WTC11 (cell line): ENCODE data around the gene FER.

Experiments used
- ATF2 ChIP-seq: sonication (generic); formaldehyde crosslinking; IDR thresholded peaks from 2 replicates; pipeline ENCODE4 v1.8.1; 2022; ENCODE audit warnings: low read depth, missing genetic modification reagents, borderline replicate concordance
- CREB1 ChIP-seq: sonication (generic); formaldehyde crosslinking; IDR thresholded peaks from 2 replicates; pipeline ENCODE4 v1.8.0; 2023; ENCODE audit warnings: mild to moderate bottlenecking, missing genetic modification reagents
- FOXJ3 ChIP-seq: sonication (generic); formaldehyde crosslinking; IDR thresholded peaks from 2 replicates; pipeline ENCODE4 v1.9.0; 2021; ENCODE audit warnings: missing genetic modification reagents, mild to moderate bottlenecking, borderline replicate concordance
- ZNF232 ChIP-seq: sonication (generic); formaldehyde crosslinking; IDR thresholded peaks from 2 replicates; pipeline ENCODE4 v1.8.0; 2022; ENCODE audit warnings: mild to moderate bottlenecking, missing genetic modification reagents
- TF ChIP-seq, protein P1 (sequence below): sonication (generic); formaldehyde crosslinking; IDR thresholded peaks from 2 replicates; pipeline ENCODE4 v1.8.1; 2022; ENCODE audit warnings: mild to moderate bottlenecking, moderate library complexity, missing genetic modification reagents
- TF ChIP-seq, protein P2 (sequence below): fragments of 200-600 bp; IDR thresholded peaks from 2 replicates; pipeline ENCODE4 v1.8.0; 2022; ENCODE audit warnings: antibody characterized with exemption
- TF ChIP-seq, protein P3 (sequence below): sonication (generic); formaldehyde crosslinking; conservative IDR thresholded peaks from 2 replicates; pipeline ENCODE4 v1.8.1; 2022; ENCODE audit warnings: mild to moderate bottlenecking, missing genetic modification reagents

DNA sequence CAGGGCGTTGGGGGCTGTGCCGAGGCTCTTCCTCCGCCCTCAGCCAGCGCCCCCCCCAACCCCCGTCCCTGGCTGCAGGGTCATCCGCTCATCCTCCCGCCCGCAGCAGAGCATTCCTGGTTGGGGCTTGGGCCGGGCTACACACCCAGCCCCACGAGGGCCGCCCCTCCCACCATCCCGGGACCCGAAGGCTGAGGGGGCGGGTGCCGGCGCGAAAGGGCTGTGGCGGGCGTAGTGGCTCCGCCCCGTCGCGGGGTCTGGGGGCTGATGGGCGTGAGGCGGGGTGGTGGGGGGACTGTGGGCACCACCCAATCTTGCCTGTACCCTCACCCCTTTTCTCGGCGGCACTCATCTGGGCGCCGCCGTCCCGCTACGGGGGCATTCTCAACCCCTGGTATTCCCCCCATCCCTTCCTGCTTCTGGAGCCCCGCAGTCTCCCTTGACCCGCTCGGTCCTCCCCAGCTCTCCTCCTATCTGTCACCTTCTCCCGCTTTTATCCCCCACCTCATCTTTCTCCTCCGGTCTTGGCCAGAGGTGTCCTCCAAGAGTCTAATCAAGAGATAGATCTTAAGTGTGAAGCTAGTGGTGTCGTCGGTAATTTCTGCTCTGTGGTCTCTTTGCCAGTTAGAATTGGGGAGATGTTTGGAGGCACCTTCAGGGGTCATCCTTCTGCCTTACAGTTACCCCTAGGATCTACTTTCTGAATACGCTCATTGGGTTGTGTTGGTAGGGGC is 1.6 kb downstream of the FER start:
- TF ChIP-seq, protein P1, sequence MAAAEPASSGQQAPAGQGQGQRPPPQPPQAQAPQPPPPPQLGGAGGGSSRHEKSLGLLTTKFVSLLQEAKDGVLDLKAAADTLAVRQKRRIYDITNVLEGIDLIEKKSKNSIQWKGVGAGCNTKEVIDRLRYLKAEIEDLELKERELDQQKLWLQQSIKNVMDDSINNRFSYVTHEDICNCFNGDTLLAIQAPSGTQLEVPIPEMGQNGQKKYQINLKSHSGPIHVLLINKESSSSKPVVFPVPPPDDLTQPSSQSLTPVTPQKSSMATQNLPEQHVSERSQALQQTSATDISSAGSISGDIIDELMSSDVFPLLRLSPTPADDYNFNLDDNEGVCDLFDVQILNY = peak; percentile 55; the same call in 1 of the 2 replicates
- TF ChIP-seq ZNF232 (CRISPR knock-in tag) (no peak), CREB1 (CRISPR knock-in tag) (no peak), FOXJ3 (no peak), ATF2 (CRISPR knock-in tag) (no peak)
- TF ChIP-seq, protein P2, sequence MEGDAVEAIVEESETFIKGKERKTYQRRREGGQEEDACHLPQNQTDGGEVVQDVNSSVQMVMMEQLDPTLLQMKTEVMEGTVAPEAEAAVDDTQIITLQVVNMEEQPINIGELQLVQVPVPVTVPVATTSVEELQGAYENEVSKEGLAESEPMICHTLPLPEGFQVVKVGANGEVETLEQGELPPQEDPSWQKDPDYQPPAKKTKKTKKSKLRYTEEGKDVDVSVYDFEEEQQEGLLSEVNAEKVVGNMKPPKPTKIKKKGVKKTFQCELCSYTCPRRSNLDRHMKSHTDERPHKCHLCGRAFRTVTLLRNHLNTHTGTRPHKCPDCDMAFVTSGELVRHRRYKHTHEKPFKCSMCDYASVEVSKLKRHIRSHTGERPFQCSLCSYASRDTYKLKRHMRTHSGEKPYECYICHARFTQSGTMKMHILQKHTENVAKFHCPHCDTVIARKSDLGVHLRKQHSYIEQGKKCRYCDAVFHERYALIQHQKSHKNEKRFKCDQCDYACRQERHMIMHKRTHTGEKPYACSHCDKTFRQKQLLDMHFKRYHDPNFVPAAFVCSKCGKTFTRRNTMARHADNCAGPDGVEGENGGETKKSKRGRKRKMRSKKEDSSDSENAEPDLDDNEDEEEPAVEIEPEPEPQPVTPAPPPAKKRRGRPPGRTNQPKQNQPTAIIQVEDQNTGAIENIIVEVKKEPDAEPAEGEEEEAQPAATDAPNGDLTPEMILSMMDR = no peak
- TF ChIP-seq, protein P3, sequence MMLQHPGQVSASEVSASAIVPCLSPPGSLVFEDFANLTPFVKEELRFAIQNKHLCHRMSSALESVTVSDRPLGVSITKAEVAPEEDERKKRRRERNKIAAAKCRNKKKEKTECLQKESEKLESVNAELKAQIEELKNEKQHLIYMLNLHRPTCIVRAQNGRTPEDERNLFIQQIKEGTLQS (CRISPR knock-in tag) = no peak
